ENCODE measurements around the gene FAF2. TPM values are rescaled to one million over a fixed set of nuclear protein-coding genes. Genes with fewer than 3 reads are reported as not detected.
"Not testable (repeated sequence)": the region's sequence is repeated elsewhere in the genome, so short reads cannot be mapped to it uniquely, and the experiment has no call there.

FAF2 gene
- total RNA-seq, 1 experiment from 2014 or later: 32.9 TPM

DNA sequence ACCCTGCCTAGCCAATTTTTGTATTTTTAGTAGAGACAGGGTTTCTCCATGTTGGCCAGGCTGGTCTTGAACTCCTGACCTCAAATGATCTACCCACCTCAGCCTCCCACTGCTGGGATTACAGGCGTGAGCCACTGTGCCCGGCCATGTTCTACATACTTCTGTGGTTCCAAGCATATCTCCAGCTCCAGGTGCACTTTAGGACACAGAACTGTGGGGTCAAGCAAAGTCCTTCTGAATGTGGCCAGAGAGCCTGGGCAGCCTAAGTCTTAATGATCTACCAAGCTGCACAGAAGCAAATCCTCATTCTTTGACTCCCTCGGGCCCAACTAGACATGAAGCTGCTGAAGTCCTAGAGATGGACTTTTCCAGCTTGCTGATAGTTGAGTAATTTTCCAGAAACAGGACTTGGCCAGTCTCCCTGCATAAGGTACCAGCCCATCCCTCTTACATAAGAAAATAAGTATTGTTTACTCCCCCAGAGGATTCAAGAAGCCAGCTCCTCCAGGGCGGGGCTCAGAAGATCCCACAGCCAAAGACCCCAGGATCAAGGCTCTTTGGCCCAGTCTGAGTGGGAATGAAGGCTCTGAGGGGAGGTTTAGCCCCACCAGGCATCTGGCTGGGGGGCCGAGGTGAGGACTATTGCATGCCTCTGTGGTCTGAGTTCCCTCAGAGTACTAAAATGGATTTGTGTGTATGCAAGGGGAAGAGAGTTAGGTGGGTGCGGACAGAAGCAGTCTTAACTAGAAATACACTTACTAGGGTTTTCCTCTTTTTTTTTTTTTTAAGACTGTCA lies 40.5 kb upstream of the FAF2 start (continued):
- TF ChIP-seq, protein P1, sequence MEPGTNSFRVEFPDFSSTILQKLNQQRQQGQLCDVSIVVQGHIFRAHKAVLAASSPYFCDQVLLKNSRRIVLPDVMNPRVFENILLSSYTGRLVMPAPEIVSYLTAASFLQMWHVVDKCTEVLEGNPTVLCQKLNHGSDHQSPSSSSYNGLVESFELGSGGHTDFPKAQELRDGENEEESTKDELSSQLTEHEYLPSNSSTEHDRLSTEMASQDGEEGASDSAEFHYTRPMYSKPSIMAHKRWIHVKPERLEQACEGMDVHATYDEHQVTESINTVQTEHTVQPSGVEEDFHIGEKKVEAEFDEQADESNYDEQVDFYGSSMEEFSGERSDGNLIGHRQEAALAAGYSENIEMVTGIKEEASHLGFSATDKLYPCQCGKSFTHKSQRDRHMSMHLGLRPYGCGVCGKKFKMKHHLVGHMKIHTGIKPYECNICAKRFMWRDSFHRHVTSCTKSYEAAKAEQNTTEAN (CRISPR knock-in tag; IDR thresholded peaks at IDR 0.05): no peak

DNA sequence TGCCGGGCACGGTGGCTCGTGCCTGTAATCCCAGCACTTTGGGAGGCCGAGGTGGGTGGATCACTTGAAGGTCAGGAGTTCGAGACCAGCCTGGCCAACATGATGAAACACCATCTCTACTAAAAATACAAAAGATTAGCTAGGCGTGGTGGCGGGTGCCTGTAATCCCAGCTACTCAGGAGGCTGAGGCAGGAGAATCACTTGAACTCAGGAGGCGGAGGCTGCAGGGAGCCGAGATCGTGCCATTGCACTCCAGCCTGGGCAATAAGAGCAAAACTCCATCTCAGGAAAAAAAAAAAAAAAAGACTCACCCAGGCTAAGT lies 40.0 kb upstream of the FAF2 start:
- POLR2A ChIA-PET; H3K36me3 Mint-ChIP-seq; H3K9me3 Mint-ChIP-seq; H3K4me3 Mint-ChIP-seq; DNase-seq (ENCODE audit: low spot score); H3K27ac Mint-ChIP-seq; H3K27me3 Mint-ChIP-seq (ENCODE audit: low read depth); ATAC-seq; H3K4me1 Mint-ChIP-seq: not testable (repeated sequence)
- CTCF ChIA-PET: interaction anchor here (4.7 kb wide), 1 partner anchor 40 kb away, joined by 30 read pairs; the partner anchor contains the start of gene FAF2

DNA sequence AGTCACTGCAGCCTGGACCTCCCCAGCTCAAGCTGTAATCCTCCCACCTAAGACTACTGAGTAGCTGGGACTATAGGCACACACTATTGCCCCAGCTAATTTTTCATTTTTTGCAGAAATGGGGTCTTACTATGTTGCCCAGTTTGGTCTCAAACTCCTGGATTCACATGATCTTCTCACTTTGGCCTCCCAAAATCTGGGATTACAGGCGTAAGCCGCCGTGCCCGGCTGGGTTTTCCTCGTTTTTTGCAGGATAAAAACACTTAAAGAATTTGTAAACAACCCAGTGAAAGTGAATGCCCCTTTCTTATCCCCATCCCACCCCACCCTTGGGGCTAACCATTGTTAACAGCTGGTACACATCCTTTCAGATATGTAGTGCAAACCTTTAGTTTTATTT lies 39.6 kb upstream of the FAF2 start:
- no peak for DNase-seq (ENCODE audit: low spot score)
- Mint-ChIP-seq H3K9me3 (no peaks in the 10 kb centered on the region), H3K4me1 (peaks cover 3% of the 10 kb centered on the region), H3K27ac (no peak overlapping the region), H3K4me3 (no peak overlapping the region), H3K36me3 (no peaks in the 10 kb centered on the region), H3K27me3 (ENCODE audit: low read depth) (no peaks in the 10 kb centered on the region)
- ChIA-PET CTCF (interaction anchor here (0.7 to 4.7 kb wide), 3 partner anchors 40 to 157 kb away, joined by 3 to 30 read pairs (median 7); partner anchors contain the start of genes FAF2 and RNF44), POLR2A (no interaction called here)
- TF ChIP-seq ZNF423 (CRISPR knock-in tag; IDR thresholded peaks at IDR 0.05) (no peak), CBFB (CRISPR knock-in tag; IDR thresholded peaks at IDR 0.05; ENCODE audit: low read depth) (no peak), HMGA2 (CRISPR knock-in tag; IDR thresholded peaks at IDR 0.05) (no peak), SMAD4 (CRISPR knock-in tag; IDR thresholded peaks at IDR 0.05) (no peak), KAT7 (CRISPR knock-in tag; IDR thresholded peaks at IDR 0.05; ENCODE audit: borderline replicate concordance) (no peak)
- TF ChIP-seq, protein P2, sequence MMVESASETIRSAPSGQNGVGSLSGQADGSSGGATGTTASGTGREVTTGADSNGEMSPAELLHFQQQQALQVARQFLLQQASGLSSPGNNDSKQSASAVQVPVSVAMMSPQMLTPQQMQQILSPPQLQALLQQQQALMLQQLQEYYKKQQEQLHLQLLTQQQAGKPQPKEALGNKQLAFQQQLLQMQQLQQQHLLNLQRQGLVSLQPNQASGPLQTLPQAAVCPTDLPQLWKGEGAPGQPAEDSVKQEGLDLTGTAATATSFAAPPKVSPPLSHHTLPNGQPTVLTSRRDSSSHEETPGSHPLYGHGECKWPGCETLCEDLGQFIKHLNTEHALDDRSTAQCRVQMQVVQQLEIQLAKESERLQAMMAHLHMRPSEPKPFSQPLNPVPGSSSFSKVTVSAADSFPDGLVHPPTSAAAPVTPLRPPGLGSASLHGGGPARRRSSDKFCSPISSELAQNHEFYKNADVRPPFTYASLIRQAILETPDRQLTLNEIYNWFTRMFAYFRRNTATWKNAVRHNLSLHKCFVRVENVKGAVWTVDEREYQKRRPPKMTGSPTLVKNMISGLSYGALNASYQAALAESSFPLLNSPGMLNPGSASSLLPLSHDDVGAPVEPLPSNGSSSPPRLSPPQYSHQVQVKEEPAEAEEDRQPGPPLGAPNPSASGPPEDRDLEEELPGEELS (CRISPR knock-in tag; IDR thresholded peaks at IDR 0.05): no peak
- TF ChIP-seq, protein P3, sequence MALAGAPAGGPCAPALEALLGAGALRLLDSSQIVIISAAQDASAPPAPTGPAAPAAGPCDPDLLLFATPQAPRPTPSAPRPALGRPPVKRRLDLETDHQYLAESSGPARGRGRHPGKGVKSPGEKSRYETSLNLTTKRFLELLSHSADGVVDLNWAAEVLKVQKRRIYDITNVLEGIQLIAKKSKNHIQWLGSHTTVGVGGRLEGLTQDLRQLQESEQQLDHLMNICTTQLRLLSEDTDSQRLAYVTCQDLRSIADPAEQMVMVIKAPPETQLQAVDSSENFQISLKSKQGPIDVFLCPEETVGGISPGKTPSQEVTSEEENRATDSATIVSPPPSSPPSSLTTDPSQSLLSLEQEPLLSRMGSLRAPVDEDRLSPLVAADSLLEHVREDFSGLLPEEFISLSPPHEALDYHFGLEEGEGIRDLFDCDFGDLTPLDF (CRISPR knock-in tag; IDR thresholded peaks at IDR 0.05): no peak
- ATAC-seq: no peak

DNA sequence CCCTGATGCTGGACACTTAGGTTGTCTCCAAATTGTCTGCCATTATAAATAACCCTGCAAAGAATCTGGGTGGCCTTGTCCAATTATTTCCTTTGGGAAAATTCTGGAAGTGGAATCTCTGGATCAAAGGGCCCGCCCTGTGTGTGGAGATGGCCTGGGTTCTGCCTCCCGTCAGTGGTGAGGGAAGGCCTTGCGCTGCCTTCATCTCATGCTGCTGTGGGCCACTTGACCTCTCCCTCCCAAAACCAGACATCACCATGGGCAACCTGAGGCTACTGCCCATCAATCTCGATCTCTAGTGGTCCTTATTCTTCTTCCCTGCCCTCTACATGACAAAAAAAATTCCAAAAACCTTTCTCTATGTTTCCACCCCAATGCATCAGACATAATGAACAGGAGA lies 38.4 kb upstream of the FAF2 start:
- no peak for ATAC-seq
- POLR2A ChIA-PET: no interaction called here
- TF ChIP-seq GRHL2 (CRISPR knock-in tag; IDR thresholded peaks at IDR 0.05; ENCODE audit: insufficient replicate concordance, severe bottlenecking) (no peak), ZNF671 (CRISPR knock-in tag; IDR thresholded peaks at IDR 0.05) (no peak), TP53 (CRISPR knock-in tag; IDR thresholded peaks at IDR 0.05) (no peak), GABPB1 (CRISPR knock-in tag; IDR thresholded peaks at IDR 0.05) (no peak), RORB (CRISPR knock-in tag; IDR thresholded peaks at IDR 0.05) (no peak), PRRX2 (CRISPR knock-in tag; IDR thresholded peaks at IDR 0.05) (no peak)
- TF ChIP-seq, protein P4, sequence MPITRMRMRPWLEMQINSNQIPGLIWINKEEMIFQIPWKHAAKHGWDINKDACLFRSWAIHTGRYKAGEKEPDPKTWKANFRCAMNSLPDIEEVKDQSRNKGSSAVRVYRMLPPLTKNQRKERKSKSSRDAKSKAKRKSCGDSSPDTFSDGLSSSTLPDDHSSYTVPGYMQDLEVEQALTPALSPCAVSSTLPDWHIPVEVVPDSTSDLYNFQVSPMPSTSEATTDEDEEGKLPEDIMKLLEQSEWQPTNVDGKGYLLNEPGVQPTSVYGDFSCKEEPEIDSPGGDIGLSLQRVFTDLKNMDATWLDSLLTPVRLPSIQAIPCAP (CRISPR knock-in tag; IDR thresholded peaks at IDR 0.05): no peak
- TF ChIP-seq, protein P5, sequence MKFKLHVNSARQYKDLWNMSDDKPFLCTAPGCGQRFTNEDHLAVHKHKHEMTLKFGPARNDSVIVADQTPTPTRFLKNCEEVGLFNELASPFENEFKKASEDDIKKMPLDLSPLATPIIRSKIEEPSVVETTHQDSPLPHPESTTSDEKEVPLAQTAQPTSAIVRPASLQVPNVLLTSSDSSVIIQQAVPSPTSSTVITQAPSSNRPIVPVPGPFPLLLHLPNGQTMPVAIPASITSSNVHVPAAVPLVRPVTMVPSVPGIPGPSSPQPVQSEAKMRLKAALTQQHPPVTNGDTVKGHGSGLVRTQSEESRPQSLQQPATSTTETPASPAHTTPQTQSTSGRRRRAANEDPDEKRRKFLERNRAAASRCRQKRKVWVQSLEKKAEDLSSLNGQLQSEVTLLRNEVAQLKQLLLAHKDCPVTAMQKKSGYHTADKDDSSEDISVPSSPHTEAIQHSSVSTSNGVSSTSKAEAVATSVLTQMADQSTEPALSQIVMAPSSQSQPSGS (CRISPR knock-in tag; IDR thresholded peaks at IDR 0.05; ENCODE audit: borderline replicate concordance, low read depth): no peak
- TF ChIP-seq, protein P6, sequence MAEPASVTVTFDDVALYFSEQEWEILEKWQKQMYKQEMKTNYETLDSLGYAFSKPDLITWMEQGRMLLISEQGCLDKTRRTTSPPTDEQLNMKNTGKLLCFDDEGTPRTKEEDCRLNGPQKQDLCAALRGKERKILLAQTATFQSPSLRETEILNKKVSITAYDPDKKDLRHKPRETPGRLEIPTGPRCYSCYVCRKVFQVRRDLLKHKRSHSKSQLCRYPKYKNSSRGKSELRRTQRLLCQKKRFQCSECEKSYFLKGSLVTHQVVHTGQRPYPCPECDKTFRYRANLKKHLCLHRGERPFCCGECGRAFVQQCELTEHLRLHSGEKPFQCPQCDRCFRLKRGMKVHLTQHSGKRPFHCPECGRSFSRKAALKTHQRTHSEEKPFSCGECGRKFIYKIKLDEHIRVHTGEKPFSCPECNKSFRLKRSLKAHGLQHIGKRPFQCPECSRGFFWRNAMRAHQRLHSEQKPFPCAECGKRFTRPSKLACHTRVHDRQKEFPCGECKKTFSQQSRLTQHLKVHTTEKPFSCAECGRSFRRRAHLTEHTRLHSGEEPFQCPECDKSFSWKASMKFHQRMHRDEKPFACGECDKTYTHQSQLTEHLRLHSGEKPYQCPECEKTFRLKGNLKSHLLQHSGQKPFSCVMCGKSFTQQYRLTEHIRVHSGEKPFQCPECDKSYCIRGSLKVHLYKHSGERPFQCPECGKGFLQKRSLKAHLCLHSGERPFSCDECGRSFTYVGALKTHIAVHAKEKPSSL (CRISPR knock-in tag; conservative IDR thresholded peaks at IDR 0.05): no peak
- TF ChIP-seq, protein P7, sequence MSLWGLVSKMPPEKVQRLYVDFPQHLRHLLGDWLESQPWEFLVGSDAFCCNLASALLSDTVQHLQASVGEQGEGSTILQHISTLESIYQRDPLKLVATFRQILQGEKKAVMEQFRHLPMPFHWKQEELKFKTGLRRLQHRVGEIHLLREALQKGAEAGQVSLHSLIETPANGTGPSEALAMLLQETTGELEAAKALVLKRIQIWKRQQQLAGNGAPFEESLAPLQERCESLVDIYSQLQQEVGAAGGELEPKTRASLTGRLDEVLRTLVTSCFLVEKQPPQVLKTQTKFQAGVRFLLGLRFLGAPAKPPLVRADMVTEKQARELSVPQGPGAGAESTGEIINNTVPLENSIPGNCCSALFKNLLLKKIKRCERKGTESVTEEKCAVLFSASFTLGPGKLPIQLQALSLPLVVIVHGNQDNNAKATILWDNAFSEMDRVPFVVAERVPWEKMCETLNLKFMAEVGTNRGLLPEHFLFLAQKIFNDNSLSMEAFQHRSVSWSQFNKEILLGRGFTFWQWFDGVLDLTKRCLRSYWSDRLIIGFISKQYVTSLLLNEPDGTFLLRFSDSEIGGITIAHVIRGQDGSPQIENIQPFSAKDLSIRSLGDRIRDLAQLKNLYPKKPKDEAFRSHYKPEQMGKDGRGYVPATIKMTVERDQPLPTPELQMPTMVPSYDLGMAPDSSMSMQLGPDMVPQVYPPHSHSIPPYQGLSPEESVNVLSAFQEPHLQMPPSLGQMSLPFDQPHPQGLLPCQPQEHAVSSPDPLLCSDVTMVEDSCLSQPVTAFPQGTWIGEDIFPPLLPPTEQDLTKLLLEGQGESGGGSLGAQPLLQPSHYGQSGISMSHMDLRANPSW (CRISPR knock-in tag; conservative IDR thresholded peaks at IDR 0.05; ENCODE audit: low read depth): no peak

More for the DNA sequence above, 38.4 kb upstream of the FAF2 start:
- no peaks in the 10 kb centered on the region for H3K36me3 Mint-ChIP-seq
- CTCF ChIA-PET: interaction anchor here (1.0 kb wide), 2 partner anchors 38 to 128 kb away, joined by 3 to 5 read pairs; partner anchors contain the start of gene RNF44
- H3K4me3 Mint-ChIP-seq: no peak overlapping the region
- no peaks in the 10 kb centered on the region for H3K27me3 Mint-ChIP-seq (ENCODE audit: low read depth)
- peaks cover 3% of the 10 kb centered on the region for H3K4me1 Mint-ChIP-seq
- no peak overlapping the region for H3K27ac Mint-ChIP-seq
- H3K9me3 Mint-ChIP-seq: no peaks in the 10 kb centered on the region
- no peak for DNase-seq (ENCODE audit: low spot score)
